Parathyroid adenoma (tissue), 2 donors: ENCODE data around the gene C1QTNF12.

Source experiments
- H2AFZ ChIP-seq: fragments of 300-600 bp; sonication (generic); one replicate; pipeline ENCODE4 v1.7.0; 2017; ENCODE audit warnings: antibody characterized with exemption, mild to moderate bottlenecking
- H3K27ac ChIP-seq: fragments of 300-600 bp; sonication (generic); one replicate; pipeline ENCODE4 v1.7.0; 2017
- H3K27me3 ChIP-seq: fragments of 300-600 bp; sonication (generic); one replicate; pipeline ENCODE4 v1.7.0; 2017; ENCODE audit warnings: low read length; ENCODE audit not compliant: control insufficient read depth, insufficient read depth
- H3K36me3 ChIP-seq: fragments of 300-600 bp; sonication (generic); one replicate; pipeline ENCODE4 v1.7.0; 2017; ENCODE audit warnings: low read length; ENCODE audit not compliant: control insufficient read depth, insufficient read depth
- H3K4me1 ChIP-seq: fragments of 300-600 bp; sonication (generic); one replicate; pipeline ENCODE4 v1.7.0; 2017; ENCODE audit warnings: control low read depth
- H3K4me2 ChIP-seq: fragments of 300-600 bp; sonication (generic); one replicate; pipeline ENCODE4 v1.7.0; 2017; ENCODE audit warnings: low read length
- H3K4me3 ChIP-seq: fragments of 300-600 bp; sonication (generic); one replicate; pipeline ENCODE4 v1.7.0; 2017; ENCODE audit warnings: low read depth, low read length
- H3K79me2 ChIP-seq: fragments of 300-600 bp; sonication (generic); one replicate; pipeline ENCODE4 v1.7.0; 2017; ENCODE audit warnings: control low read depth
- H3K9ac ChIP-seq: fragments of 300-600 bp; sonication (generic); one replicate; pipeline ENCODE4 v1.7.0; 2017; ENCODE audit warnings: mild to moderate bottlenecking
- H3K9me3 ChIP-seq: fragments of 300-600 bp; sonication (generic); one replicate; pipeline ENCODE4 v1.7.0; 2017; ENCODE audit warnings: low read length; ENCODE audit not compliant: control insufficient read depth
- CTCF ChIP-seq: fragments of 300-600 bp; sonication (generic); IDR thresholded peaks from one replicate; pipeline ENCODE4 v1.7.0; 2017; ENCODE audit warnings: antibody characterized with exemption, mild to moderate bottlenecking
- donor health status: primary hyperparathyroidism.

The C1QTNF12 gene

GRCh38 chr1:1243266-1243660, 3.3 kb downstream of the C1QTNF12 start:
- no peak overlapping the region for H3K9ac ChIP-seq
- no peaks in the 10 kb centered on the region for H3K9me3 ChIP-seq
- H3K79me2 ChIP-seq: no peaks in the 10 kb centered on the region
- H3K27me3 ChIP-seq: no peaks in the 10 kb centered on the region
- H3K36me3 ChIP-seq: no peaks in the 10 kb centered on the region
- no peak overlapping the region for H3K27ac ChIP-seq
- H3K4me2 ChIP-seq: no peak overlapping the region
- no peak overlapping the region for H2AFZ ChIP-seq
- TF ChIP-seq CTCF: no peak
- no peaks in the 10 kb centered on the region for H3K4me1 ChIP-seq
- H3K4me3 ChIP-seq: no peak overlapping the region

DNA sequence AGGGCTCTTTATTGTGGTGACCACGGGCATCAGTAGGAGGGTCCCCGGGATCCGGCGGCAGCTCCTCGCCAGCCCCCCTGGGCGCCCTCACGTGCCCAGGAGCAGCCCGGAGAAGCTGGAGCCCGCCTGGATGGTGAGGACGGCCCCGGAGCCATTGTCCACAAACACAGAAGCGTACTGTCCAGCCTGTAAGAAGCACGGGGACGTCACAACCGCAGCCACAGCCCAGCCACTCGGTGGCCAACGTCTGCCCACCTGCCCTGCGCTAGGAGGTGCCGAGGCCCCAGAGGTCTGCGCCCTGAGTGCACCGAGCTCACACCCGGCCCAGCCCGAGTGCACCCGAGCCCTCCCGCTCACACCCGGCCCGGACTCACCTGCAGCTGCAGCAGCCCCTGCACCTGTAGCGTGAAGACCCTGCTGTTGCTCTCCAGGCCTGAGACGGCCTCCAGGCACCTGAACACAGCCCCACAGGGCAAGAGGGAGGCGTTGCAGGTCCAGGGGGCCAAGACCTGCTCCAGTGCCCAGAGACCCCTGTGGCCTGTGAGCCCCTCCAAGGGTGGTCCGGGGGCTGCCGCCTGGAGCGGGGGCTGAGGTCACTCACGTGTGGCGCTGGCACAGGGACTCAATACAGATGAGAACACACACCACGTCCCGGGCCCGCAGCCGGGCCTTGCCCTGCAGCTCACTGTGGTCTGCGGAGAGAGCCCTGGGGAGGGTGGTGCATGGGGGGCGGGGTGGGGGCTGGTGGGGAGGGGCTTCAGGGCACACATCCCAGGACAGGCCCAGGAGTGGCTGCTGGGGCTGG, 3.9 kb downstream of the C1QTNF12 start:
- Histone ChIP-seq H3K9ac (no peak overlapping the region), H3K4me1 (no peaks in the 10 kb centered on the region), H3K79me2 (no peaks in the 10 kb centered on the region), H3K27ac (no peak overlapping the region), H3K4me2 (no peak overlapping the region), H3K36me3 (no peaks in the 10 kb centered on the region), H3K9me3 (no peaks in the 10 kb centered on the region), H2AFZ (no peak overlapping the region), H3K4me3 (no peak overlapping the region), H3K27me3 (no peaks in the 10 kb centered on the region)
- TF ChIP-seq CTCF: no peak

DNA sequence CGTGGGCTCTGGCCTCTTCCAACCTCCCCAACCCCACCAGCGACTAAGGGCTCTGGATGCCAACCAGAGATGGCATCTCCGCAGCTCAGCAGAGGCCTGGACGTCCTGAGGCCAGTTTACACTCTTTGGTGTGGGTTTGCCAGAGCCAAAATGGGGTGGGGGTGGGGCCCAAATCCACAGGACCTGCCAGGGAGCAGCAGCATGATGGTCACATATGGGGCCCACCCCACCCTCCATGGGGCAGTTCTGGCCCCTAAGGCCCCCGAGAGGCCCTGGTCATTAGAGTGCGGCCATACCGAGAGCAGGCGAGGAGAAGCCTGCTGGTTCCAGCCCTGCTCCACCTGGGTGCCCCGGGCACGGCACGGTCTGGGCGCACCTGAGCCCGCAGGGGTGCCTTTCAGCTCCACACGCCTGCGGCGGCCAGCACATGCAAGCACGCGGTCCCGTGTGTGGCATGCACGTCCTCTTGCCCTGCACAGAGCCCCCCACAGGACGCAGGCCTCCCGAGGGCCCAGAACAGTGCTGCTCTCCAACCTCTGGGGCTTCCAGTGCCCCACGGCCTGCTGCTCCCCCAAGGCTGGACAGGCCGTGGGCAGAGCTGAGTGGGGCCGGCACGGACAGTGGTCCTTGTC, 4.8 kb downstream of the C1QTNF12 start:
- Histone ChIP-seq H3K4me3 (no peak overlapping the region), H3K36me3 (no peaks in the 10 kb centered on the region), H3K9me3 (no peaks in the 10 kb centered on the region), H2AFZ (no peak overlapping the region), H3K27ac (no peak overlapping the region), H3K9ac (no peak overlapping the region), H3K79me2 (no peaks in the 10 kb centered on the region), H3K27me3 (no peaks in the 10 kb centered on the region), H3K4me1 (no peaks in the 10 kb centered on the region), H3K4me2 (no peak overlapping the region)
- TF ChIP-seq CTCF: no peak

DNA sequence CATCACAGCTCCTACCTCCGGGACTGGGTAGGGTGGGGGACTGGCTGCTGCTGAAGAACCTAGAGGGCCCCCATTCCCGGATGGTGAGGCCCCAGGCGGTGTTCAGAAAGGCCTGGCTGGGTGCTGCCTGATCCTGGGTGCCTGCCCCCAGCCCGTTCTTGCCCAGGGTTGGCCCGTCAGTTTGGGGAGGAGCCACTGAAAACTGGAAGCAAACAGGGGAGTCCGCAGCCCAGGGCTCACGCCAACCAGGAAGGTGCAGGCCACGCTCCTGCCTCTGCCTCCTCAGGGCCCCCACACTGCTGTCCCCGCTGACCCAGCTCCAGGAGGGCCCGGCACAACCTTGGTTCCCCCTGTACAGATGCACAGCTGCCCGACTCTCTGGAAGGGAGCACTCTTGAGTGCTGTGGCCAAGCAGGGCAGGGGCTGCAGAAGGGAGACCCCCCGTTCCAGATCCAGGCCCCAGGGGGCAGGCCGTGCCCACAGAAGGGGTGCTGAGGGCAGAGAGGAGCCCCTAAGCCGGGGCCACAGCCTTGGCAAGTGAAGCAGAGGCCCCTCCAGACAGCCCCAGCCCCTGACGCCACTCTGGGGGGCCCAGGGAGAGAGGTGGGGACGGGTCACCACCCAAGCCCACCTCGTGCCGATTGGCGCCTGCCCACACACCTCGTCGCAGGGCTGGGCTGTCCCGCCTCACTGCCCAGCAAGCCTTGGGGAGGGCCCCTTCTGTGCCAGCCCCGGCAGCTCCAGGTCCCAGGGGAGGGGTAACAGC, 5.5 kb downstream of the C1QTNF12 start:
- no peak for TF ChIP-seq CTCF
- H3K36me3 ChIP-seq: no peaks in the 10 kb centered on the region
- H3K27me3 ChIP-seq: no peaks in the 10 kb centered on the region
- H3K9me3 ChIP-seq: no peaks in the 10 kb centered on the region
- H3K4me3 ChIP-seq: no peak overlapping the region
- H3K79me2 ChIP-seq: no peaks in the 10 kb centered on the region
- H3K27ac ChIP-seq: no peak overlapping the region
- peak overlapping the region; percentile 51 for H3K4me2 ChIP-seq
- no peaks in the 10 kb centered on the region for H3K4me1 ChIP-seq
- H3K9ac ChIP-seq: no peak overlapping the region
- no peak overlapping the region for H2AFZ ChIP-seq
